ENCODE results near the gene GPD2. TPM values are rescaled to one million over a fixed set of nuclear protein-coding genes. Genes with fewer than 3 reads are reported as not detected.

The GPD2 gene
- total RNA-seq, 3 donors from 2014 or later (not counting 1 experiment from before 2014, with no cell fraction given), result 12.5 to 20.2 (median 18.3) TPM

GRCh38 chr2:156489750-156490465 lies 53.7 kb downstream of the GPD2 start:
- H3K9me3 ChIP-seq (ENCODE audit: control insufficient read depth, insufficient read depth, low read length), result no peaks in the 10 kb centered on the region
- no peak overlapping the region for H3K27ac ChIP-seq (ENCODE audit: low read length)
- Mint-ChIP-seq H3K27ac (peak overlapping the region; percentile 62 to 65), H3K4me1 (peaks cover 44 to 68% of the 10 kb centered on the region in 2 donors), H3K4me3 (peak overlapping the region; percentile 70), H3K36me3 (no peaks in the 10 kb centered on the region), H3K9me3 (no peaks in the 10 kb centered on the region), H3K27me3 (ENCODE audit: low read depth in 2 of 2) (no peaks in the 10 kb centered on the region)
- H3K27me3 ChIP-seq (ENCODE audit: control insufficient read depth, insufficient read depth, low read length), result no peaks in the 10 kb centered on the region
- TF ChIP-seq CTCF (IDR thresholded peaks at IDR 0.05), result no peak
- ATAC-seq (no peak), DNase-seq (no peak)
- intact Hi-C loops (cut with micrococcal nuclease), result loop anchor here (5.0 kb wide), 1 partner anchor 148 kb away; no protein-coding TSS in a partner anchor
- WGBS (ENCODE audit: insufficient coverage), result 93% methylated on average over 4 of the region's 6 CpGs
- H3K4me3 ChIP-seq (ENCODE audit: low read length), result no peak overlapping the region
- peaks cover 5% of the 10 kb centered on the region for H3K4me1 ChIP-seq (ENCODE audit: control insufficient read depth, insufficient read depth, low read length)
- no peaks in the 10 kb centered on the region for H3K36me3 ChIP-seq (ENCODE audit: control insufficient read depth, insufficient read depth, low read length)

GRCh38 chr2:156490466-156490840 lies 54.3 kb downstream of the GPD2 start:
- 89% methylated on average over 1 of the region's 1 CpG for WGBS (ENCODE audit: insufficient coverage)
- Mint-ChIP-seq H3K9me3 (no peaks in the 10 kb centered on the region), H3K27ac (peak overlapping the region; percentile 62 to 65), H3K36me3 (no peaks in the 10 kb centered on the region), H3K27me3 (ENCODE audit: low read depth in 2 of 2) (no peaks in the 10 kb centered on the region), H3K4me1 (peaks cover 43 to 62% of the 10 kb centered on the region in 2 donors), H3K4me3 (no peak overlapping the region)
- H3K9me3 ChIP-seq (ENCODE audit: control insufficient read depth, insufficient read depth, low read length), result no peaks in the 10 kb centered on the region
- no peaks in the 10 kb centered on the region for H3K27me3 ChIP-seq (ENCODE audit: control insufficient read depth, insufficient read depth, low read length)
- no peak overlapping the region for H3K4me3 ChIP-seq (ENCODE audit: low read length)
- no peak for TF ChIP-seq CTCF (IDR thresholded peaks at IDR 0.05)
- ATAC-seq (peak; percentile 62 to 84 (median 78)), DNase-seq (no peak)
- no peaks in the 10 kb centered on the region for H3K36me3 ChIP-seq (ENCODE audit: control insufficient read depth, insufficient read depth, low read length)
- H3K27ac ChIP-seq (ENCODE audit: low read length), result no peak overlapping the region
- H3K4me1 ChIP-seq (ENCODE audit: control insufficient read depth, insufficient read depth, low read length), result peaks cover 5% of the 10 kb centered on the region
- intact Hi-C loops (cut with micrococcal nuclease), result loop anchor here (5.0 kb wide), 1 partner anchor 148 kb away; no protein-coding TSS in a partner anchor

- peaks cover 40 to 58% of the 10 kb centered on the region in 2 donors for H3K4me1 Mint-ChIP-seq
- H3K27me3 Mint-ChIP-seq (ENCODE audit: low read depth in 2 of 2), result no peaks in the 10 kb centered on the region
- Histone ChIP-seq H3K36me3 (ENCODE audit: control insufficient read depth, insufficient read depth, low read length) (no peaks in the 10 kb centered on the region), H3K4me3 (ENCODE audit: low read length) (no peak overlapping the region), H3K9me3 (ENCODE audit: control insufficient read depth, insufficient read depth, low read length) (no peaks in the 10 kb centered on the region), H3K27me3 (ENCODE audit: control insufficient read depth, insufficient read depth, low read length) (no peaks in the 10 kb centered on the region), H3K27ac (ENCODE audit: low read length) (no peak overlapping the region), H3K4me1 (ENCODE audit: control insufficient read depth, insufficient read depth, low read length) (peaks cover 9% of the 10 kb centered on the region)
- 100% methylated on average over 2 of the region's 2 CpGs for WGBS (ENCODE audit: insufficient coverage)
- intact Hi-C loops (cut with micrococcal nuclease), result loop anchor here (5.0 kb wide), 1 partner anchor 149 kb away; no protein-coding TSS in a partner anchor
- no peak for ATAC-seq
- peak overlapping the region in 1 of 2 donors; percentile 65 for H3K27ac Mint-ChIP-seq
- no peaks in the 10 kb centered on the region for H3K36me3 Mint-ChIP-seq
- TF ChIP-seq CTCF (IDR thresholded peaks at IDR 0.05), result no peak
- H3K4me3 Mint-ChIP-seq, result no peak overlapping the region
- DNase-seq, result no peak
- H3K9me3 Mint-ChIP-seq, result no peaks in the 10 kb centered on the region
Observed at GRCh38 chr2:156491176-156491575, 55.0 kb downstream of the GPD2 start.
